ENCODE measurements around the gene TULP3. TPM values are rescaled to one million over a fixed set of nuclear protein-coding genes. Genes with fewer than 3 reads are reported as not detected.

TULP3 gene
- total and polyA plus RNA-seq, 2 of the 8 experiments (the other 6 are each of a cell fraction or from before 2014, with no cell fraction given), result 18.4 to 21.2 TPM

DNA sequence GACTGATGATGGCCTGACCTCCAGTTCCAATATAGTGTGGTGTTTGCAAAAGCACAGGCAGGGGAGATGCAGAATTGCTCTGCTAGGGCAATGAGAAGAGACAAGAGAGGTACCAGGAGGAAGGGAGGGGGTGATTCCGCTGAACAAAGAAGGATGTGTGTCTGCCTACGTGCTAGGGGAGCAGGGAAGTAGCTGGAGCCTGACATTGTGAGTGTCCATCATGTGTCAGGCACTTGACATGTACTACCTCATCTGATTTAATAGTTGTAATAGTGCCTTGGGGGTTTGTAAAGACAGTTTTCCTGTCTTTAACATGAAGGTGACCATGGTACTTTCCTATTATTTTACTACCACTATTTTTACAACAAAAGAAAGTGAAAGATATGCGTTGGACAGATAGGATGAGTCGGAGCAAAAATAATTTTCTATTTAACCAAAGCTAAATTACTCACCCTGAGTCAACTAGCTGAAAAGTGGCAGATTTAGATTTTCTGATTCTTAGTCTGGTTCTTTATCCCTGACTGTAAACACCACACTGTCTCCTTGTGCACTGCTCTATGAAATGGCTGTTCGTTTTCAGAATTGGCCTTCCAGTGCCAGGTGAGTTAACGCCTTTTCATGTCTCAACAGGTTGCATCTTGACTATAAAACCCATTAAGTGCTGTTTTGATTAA is 34.8 kb downstream of the TULP3 start (continued):
- TF ChIP-seq HDAC2 (IDR thresholded peaks at IDR 0.05; ENCODE audit: borderline replicate concordance in 1 of 2, low read depth in 2 of 2, low read length in 2 of 2), result no peak
- TF ChIP-seq NANOG (IDR thresholded peaks at IDR 0.05; ENCODE audit: insufficient read depth, low read depth, low read length, poor library complexity, severe bottlenecking), result no peak
- TF ChIP-seq POU5F1 (IDR thresholded peaks at IDR 0.05; ENCODE audit: low read depth, low read length), result no peak
- TF ChIP-seq CHD7 (IDR thresholded peaks at IDR 0.05; ENCODE audit: insufficient replicate concordance, low read length), result no peak
